AG09319 (cell line): ENCODE data around the gene TBC1D1.

Experiments used
- DNase-seq: peaks from one replicate; pipeline ENCODE4 v3.0.0-alpha.2; 2010; ENCODE audit warnings: low read depth; ENCODE audit errors: extremely low read depth
- TF ChIP-seq, protein P1 (sequence below): IDR thresholded peaks from 2 replicates; pipeline ENCODE4 v1.5.1; 2011; ENCODE audit warnings: low read depth, mild to moderate bottlenecking, inconsistent platforms, low read length, moderate library complexity

Gene TBC1D1

GRCh38 chr4:38040619-38041018 is 149.7 kb downstream of the TBC1D1 start:
- TF ChIP-seq, protein P1, sequence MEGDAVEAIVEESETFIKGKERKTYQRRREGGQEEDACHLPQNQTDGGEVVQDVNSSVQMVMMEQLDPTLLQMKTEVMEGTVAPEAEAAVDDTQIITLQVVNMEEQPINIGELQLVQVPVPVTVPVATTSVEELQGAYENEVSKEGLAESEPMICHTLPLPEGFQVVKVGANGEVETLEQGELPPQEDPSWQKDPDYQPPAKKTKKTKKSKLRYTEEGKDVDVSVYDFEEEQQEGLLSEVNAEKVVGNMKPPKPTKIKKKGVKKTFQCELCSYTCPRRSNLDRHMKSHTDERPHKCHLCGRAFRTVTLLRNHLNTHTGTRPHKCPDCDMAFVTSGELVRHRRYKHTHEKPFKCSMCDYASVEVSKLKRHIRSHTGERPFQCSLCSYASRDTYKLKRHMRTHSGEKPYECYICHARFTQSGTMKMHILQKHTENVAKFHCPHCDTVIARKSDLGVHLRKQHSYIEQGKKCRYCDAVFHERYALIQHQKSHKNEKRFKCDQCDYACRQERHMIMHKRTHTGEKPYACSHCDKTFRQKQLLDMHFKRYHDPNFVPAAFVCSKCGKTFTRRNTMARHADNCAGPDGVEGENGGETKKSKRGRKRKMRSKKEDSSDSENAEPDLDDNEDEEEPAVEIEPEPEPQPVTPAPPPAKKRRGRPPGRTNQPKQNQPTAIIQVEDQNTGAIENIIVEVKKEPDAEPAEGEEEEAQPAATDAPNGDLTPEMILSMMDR, result no peak
- DNase-seq, result no peak

DNA sequence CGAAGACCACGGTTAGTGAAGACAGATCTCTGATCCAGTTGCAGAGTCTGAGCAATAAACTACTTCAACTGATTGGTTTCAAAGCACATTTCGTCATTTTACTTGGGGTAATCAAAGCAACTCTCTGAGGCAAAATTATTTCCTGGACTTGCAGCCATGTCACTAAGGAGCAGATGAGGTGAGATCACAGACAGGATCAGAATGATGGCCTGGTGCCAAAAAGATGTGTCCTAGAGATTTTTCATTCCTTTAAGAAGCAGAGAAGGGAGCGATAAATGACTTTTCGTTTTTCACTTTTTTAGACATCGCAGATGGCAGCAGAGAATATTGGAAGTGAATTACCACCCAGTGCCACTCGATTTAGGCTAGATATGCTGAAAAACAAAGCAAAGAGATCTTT is 153.2 kb downstream of the TBC1D1 start:
- TF ChIP-seq, protein P1, result no peak
- DNase-seq, result no peak

- no peak for DNase-seq
- TF ChIP-seq, protein P1, result no peak
Observed at GRCh38 chr4:38045289-38045988, 154.6 kb downstream of the TBC1D1 start.

DNA sequence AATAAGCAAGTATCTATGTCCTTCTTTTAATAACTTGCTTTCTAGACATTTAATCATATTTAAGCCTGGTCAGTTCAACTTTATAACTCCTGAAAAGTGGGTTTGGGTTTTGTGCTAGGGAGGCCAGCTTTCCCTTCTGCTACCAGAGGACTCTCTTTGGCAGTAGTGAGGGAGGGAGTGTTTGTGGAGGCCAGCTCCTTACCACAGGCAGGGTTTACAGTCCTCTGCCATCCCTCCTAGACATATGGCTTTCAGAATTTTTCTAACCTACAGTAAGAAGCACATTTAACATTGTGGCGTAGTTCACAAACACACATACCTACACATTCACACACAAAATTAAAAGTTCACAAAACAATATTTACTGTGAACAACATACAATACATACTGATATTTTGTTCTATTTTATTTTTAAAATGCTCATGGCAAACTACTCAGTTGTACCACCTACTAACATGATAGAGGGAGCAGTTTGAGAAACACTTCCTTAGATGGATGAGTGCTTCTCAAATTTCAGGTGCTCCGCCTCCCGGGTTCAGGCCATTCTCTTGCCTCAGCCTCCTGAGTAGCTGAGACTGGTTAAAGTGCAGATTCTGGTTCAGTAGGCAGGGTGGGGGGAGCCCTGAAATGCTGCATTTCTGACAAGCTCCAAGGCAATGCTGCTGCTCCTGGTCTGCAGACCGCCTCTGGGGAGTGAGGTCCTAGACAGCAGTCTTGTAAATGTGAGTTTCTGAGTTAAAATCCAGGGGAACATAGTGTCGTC is 156.0 kb downstream of the TBC1D1 start:
- no peak for DNase-seq
- TF ChIP-seq, protein P1, result no peak; the same call in 1 of the 2 replicates

GRCh38 chr4:38049545-38050170 is 158.8 kb downstream of the TBC1D1 start:
- no peak for DNase-seq
- TF ChIP-seq, protein P1, result no peak

GRCh38 chr4:38050560-38051350 is 159.9 kb downstream of the TBC1D1 start:
- TF ChIP-seq, protein P1, result no peak
- DNase-seq, result no peak
